Forelimb muscle (tissue), 1 donor: ENCODE data around the gene NFKB1. TPM values are rescaled to one million over a fixed set of nuclear protein-coding genes. Genes with fewer than 3 reads are reported as not detected.
"Not testable (repeated sequence)": the region's sequence is repeated elsewhere in the genome, so short reads cannot be mapped to it uniquely, and the experiment has no call there.

Source experiments
- DNase-seq: peaks from one replicate; pipeline ENCODE4 v3.0.0-alpha.2; 2013; ENCODE audit warnings: low read depth
- polyA plus RNA-seq: library from polyadenylated mRNA; unstranded; fragments of 120-200 nt; gene quantifications from one replicate; pipeline ENCODE4 v1.2.1, GENCODE V29; 2013; ENCODE audit not compliant: insufficient read length

The NFKB1 gene
- polyA plus RNA-seq, 1 donor, result 17.0 TPM

DNA sequence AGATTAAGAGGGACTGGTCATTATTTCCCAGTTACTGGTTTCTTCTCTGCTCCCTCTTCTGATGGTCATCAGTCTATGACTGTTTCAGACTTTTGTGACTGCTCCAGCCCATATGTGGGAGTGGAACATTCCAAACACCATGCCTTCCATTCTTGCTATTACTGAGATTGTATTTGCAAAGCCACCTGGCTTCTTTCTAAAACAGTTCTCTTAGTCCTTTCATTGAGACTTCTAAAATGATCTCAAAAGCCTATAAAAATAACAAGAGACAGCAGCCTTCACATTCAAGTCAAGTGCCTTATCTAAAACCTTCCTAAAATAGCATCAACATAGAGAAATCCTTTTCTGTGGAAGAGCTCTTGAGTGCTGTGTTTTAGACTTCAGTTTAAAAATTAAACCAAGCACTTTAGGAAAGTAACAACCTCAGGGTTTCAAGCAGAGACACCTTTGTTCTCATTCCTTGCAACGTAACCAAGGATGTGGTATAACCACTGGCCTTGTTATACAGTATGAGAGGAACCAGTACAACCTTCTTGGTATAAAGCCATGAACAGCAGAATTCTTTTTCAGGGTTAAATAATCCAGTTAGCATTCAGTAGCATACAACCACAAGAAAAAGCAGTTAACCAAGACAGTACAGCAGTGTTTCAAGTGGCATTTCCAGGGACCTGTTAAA lies 97.1 kb downstream of the NFKB1 start:
- no peak for DNase-seq

DNA sequence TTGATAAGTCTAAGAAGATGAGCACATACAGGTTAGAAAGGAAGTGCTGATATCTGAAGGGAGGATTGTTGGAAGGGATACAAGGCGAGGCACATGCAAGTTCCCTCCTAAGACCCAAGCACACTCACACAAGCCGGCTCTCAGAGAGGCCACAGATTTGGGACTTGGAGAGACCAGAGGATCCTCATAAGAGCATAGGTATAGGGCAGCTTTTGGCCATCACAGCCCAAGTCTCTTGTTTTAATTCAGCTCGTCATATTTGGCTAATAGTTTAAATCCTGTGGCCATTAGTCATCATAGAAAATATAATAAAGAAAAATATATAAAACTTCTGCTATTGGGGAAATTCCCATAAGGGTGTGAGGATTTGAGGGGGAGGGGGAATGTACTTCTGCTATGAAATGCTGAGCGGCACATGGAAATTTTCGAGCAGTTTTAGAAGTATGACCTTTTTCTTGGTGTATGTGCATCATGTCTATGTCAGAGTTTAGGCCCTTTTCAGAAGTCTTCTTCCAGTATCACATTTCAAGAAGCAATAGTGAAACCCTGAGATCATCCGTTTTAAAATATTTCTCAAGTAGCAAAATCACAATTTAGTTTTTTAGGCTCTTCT lies 97.7 kb downstream of the NFKB1 start:
- DNase-seq, result no peak

DNA sequence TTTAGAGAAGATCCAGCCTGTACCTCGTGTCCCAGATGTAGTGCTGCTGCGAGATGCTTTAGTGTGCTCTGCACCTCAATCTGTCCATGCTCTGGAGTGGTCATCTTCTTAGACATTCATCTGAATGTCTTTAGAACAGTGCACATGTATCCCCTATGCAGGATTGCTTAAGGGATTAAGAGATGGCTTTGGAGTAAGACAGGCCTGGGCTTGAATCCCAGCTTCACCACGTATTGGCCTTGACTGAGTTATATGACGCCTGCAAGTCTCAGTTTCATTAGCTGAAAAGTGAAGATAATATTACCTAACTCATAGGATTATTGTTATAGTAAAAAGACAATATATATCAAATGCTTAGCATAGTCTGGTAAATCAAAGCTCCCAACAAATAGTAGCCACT lies 98.3 kb downstream of the NFKB1 start:
- no peak for DNase-seq

DNA sequence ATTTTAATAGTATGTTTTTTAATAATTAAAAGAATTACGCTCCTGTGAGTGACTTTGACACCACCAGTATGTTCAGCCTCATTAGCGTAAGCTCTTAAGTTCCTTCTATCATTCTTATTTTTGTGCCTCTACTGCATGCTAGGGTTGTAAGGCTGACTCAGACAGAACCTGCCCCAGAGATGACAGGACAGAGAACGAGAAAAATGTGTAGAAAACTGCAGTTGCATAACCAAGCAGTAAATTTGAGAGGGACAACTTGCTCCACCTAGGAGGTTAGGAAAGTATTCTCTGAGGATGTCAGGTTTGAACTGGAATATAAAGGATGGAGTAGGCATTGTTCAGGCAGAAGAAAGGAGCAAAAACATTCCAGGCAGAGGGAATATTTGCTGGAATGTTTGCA lies 98.7 kb downstream of the NFKB1 start:
- no peak for DNase-seq

DNA sequence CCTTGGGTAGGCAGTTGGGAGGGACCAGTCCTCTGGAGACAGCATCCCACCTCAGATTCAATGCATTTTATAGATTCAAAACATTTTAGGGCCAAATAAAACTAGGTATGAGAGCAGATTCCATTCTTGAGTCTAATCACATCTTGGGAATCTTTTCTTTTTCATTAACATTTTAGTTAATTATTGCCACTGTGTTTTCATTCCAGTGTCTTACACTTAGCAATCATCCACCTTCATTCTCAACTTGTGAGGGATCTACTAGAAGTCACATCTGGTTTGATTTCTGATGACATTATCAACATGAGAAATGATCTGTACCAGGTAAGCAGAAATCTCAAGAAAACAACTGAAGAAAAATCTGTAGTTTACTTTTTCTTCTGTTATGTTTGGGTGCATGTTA lies 99.5 kb downstream of the NFKB1 start:
- DNase-seq, result no peak

DNA sequence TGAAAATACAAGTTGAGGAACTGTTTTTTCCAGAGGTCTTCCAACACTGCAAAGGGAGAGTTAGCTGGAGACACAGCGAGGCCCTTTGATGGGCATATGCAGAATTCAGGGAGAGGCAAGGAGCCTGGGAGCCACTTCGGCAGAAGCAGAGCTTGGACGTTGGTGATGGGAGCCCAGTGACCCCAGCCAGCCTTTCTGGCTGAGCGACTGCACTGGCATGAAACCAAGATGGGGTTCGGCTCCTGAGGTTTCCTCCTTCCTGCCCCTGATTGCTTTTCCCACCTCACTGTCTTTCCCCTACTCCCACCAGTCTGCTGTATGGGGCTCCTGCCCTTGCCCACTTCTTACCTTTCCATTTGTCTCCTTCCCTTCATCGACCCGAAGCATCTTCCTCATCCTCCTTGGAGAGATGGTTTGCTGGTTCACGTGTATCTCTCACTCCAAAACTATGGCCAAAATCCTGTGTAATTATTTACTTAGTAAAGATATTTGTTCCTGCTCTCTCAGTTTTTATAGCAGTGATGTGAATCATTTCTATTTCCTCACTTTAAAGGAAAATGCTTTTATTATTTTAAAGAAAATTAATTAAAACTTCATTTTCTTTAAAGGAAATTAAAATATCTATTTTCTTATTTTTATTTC lies 100.5 kb downstream of the NFKB1 start:
- DNase-seq, result no peak

DNA sequence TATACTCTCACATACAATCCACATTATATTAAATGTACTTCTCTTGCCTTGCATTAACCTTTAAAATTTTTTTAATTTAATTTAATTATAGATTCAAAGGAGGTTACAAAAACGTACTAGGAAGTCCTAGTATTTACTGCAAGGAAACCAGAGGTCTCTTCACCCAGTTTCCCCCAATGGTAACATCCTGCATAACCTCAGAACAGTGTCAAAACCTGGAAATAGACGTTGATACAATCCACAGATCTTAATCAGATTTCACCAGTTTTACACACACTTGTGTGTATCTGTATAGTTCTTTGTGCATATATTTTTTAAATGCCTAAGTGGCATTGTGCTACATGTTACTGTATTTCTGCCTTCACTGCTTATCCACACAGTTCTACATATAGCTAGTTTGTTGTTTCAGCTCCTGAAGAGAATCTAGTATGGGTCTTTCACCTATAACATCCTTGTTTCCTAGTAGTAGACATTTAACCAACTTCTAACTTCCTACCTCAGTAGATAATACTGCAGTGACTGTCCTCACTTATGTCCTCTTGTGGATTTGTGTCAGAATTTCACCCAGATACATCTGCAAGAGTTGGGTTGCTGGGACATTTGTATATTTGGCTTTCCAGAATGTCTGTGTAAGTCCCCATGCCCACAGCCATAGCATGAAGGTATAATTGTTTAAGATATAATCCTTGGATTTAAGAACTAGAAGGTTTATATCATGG lies 103.2 kb downstream of the NFKB1 start:
- no peak for DNase-seq

DNA sequence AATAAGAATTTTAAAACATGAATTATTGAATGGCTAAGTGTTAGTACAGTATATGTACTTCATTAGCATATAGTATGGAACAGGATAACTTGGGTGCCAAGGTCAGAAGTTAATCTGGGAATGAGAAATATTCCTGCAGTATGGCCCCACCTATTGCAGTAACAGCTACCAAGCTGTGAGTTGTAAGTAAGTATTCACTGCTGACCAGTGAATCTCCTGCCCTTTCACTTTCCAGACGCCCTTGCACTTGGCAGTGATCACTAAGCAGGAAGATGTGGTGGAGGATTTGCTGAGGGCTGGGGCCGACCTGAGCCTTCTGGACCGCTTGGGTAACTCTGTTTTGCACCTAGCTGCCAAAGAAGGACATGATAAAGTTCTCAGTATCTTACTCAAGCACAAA lies 105.1 kb downstream of the NFKB1 start:
- no peak for DNase-seq

DNA sequence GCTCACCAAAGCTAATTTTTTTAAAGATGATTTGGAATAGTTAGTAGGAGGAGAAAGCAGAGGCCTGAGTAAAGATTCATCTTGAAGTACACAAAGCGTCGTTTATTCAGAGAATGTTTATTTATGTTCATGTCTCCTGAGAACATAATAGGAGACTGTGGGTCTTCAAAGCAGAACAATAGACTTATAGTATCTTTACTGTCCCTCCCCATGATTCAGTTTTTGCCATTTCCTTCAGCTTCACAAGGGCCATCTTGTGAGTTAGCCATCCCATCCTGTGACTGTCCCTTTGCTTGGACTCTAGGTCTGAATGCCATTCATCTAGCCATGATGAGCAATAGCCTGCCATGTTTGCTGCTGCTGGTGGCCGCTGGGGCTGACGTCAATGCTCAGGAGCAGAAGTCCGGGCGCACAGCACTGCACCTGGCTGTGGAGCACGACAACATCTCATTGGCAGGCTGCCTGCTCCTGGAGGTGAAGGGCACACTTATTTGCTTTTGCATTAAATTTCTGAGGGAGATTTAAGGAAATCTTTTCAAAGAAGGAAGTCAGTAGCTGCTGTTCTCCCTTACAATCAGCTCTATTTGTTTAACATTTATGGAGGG lies 105.8 kb downstream of the NFKB1 start:
- DNase-seq, result no peak

DNA sequence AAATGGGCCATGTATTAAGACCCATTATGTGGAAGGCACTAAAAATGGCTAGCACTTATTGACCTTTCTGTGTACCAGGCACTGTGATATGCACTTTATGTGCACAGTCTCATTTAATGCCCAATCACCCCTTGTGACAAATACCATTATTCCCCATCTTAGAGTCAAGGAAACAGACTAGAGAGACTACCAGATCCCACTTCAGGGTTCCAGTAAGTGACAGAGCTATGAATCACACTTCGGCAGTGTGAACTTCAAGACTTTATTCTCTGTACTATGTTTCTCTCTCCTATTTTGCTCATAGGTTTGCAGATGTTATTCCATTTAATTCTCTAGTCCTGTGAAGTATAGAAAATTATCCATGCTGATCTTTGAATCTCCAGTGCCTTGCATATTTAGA lies 107.0 kb downstream of the NFKB1 start:
- DNase-seq, result no peak

DNA sequence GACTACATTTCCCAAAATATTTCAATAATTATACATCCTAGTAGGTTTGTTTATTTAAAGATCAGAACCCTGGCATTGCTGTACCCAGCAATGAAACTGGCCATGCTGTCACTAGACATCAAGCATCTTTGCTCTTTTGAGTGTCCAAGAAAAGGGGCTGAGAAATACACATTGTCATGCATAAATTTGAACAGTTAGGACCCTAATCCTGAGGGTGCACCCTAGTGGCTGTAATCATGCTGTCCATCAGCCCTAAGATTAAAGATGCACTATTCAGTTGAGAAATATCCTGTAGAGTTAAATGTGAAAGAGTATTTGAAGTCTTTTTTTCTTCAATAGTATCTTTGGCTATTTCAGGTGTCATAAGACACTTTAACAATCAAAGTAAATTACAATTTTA lies 108.8 kb downstream of the NFKB1 start:
- no peak for DNase-seq

DNA sequence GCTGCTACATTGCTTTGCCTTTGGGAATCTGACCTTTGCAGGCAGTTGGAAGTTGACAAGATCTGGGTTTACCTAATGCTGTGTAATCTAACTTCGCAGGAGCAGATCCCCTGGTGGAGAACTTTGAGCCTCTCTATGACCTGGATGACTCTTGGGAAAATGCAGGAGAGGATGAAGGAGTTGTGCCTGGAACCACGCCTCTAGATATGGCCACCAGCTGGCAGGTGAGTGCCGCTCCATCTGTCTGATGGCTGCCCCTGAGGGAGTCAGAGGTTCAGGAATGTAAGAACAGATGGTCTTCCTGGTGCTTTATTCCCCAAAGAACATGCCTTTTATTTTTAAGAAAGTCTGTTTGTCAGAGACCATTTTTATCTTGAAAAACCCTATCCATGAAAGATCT lies 109.3 kb downstream of the NFKB1 start:
- no peak for DNase-seq

DNA sequence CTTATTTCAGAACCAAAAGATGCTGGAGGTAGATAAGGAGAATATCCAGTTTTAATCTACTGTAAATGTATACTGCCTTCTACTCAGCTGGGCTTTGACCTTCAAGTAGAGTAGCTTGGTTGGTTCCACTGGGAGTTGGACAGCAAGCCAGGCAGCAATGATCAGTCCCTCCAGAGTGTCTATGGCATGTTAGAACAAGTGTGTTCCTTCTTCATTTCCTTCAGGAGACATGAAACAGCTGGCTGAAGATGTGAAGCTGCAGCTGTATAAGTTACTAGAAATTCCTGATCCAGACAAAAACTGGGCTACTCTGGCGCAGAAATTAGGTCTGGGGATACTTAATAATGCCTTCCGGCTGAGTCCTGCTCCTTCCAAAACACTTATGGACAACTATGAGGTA lies 111.1 kb downstream of the NFKB1 start:
- DNase-seq, result no peak

DNA sequence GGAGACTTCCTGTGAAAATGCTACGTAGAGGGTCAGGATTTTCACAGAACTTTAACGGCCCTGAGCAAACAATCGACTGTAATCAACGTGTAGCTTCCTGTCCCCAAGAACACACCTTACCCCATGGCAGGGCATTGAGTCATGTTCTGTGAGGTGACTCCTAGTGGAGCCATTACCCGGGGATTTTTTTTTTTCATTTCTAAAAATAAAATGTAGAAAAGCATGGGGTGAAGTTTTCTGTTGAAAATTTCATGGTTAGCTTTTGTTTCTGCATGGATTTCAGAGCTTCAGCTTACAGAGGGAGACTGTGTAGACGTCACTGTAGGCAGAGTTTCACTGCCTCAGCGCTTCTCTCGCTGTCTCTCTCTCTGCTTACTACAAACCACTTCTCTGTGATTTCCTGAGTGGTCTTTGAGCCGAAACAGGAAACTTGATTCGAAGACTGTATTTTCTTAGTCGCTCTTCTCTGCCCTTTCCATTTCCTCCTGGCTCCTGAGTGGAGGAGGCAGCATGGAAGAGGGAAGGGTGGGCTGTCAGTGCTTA lies 111.7 kb downstream of the NFKB1 start:
- peak; percentile 6 for DNase-seq

DNA sequence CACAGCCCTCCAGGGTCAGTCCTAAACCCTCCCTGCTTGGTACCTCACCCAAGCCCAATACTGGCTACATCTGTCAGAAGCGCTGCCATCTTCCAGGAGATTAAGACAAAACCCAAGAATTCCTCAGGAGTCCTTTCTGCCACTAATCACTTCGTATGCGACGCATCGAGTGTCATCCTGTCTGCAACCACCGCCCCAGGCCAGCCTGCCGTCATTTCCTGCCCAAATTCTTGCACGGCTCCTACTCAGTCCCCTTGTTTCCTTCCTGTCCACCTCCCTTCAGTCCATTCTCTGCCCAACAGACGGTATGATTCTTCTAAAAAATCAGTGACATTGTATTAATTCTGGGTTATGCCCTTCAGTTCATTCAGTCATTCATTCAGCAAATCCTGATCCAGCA lies 113.6 kb downstream of the NFKB1 start:
- no peak for DNase-seq

DNA sequence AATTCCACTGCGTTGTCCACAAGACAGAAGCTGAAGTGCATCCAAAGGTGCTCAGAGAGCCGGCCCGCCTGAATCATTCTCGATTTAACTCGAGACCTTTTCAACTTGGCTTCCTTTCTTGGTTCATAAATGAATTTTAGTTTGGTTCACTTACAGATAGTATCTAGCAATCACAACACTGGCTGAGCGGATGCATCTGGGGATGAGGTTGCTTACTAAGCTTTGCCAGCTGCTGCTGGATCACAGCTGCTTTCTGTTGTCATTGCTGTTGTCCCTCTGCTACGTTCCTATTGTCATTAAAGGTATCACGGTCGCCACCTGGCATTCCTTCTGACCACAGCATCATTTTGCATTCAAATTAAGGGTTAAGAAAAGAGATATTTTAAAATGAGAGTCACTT lies 115.5 kb downstream of the NFKB1 start:
- DNase-seq, result no peak

DNA sequence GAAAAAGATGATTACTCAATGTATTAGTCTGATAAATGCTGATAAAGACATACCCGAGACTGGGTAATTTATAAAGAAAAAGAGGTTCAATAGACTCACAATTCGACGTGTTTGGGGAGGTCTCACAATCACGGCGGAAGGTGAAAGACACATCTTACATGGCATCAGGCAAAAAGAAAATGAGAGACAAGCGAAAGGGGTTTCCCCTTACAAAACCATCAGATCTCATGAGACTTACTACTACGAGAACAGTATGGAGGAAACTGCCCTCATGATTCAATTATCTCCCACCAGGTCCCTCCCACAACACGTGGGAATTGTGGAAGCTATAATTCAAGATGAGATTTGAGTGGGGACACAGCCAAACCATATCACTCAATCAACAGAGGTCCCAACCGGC lies 117.9 kb downstream of the NFKB1 start:
- DNase-seq, result not testable (repeated sequence)

DNA sequence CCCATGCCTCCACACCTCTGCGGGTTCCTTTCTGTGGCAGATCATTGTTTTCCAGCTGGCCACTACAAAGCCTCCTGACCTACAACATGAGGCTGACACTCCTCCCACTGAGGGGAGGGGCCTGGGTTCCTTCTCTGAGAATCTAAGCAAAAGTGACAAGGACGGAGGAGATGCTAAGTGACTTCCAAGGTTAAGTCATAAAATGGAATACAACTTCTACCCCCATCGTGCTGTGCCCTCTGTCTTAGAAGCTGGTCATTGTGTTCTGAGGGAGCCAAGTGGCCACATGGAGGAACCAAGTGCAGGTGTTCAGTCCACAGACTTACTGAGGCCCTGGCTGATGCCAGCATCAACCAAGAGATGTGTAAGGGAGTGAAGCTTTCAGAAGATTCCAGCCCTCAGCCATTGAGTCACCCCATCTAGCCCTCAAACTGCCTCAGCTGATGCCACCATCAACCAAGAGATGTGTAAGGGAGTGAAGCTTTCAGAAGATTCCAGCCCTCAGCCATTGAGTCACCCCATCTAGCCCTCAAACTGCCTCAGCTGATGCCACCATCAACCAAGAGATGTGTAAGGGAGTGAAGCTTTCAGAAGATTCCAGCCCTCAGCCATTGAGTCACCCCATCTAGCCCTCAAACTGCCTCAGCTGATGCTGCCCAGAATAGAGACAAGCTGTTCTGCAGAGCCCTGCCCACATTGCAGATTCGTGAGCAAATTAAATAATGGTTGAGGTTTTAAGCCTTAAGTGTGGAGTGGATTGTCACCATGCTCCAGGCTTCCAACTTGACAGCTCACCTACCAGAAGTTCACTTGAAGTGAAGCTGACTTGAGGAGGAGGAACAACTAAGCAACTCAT lies 118.8 kb downstream of the NFKB1 start:
- not testable (repeated sequence) for DNase-seq

DNA sequence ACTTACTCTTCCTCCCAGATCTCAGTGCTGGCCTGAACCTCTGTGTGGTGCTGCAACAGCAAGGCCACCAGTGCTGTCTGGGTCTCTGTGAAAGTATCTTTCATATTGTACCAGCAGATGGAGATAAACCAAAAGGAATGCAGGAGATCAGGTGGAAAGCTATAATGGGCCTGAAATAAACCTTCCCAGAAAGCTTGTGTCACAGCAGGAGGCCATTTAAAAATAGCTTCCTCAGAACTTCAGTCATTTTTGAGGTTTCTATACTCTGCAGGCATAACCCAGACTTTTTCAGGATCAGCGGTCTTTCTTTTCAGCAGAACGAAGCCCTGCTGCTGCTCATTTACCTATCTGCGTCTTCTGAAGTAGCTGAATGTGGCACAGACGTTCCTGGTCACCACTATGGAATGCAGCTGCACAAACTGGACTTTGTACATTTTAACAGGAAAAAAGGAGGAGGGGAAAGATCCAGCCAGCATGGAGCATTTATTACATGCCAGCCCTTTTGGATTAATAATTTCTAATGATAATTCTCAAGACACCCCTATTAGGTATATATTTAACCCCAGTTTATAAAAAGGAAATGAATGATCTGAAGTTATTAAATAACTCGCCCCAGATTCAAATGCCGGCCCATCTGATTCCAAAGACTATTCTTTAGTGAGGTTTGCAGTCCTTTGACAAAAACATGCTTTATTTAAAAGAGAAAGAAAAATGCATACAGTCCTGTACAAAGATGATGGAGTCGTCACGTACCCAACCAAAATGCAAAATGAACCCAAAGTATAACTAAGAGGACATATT lies 119.7 kb downstream of the NFKB1 start:
- DNase-seq, result no peak

DNA sequence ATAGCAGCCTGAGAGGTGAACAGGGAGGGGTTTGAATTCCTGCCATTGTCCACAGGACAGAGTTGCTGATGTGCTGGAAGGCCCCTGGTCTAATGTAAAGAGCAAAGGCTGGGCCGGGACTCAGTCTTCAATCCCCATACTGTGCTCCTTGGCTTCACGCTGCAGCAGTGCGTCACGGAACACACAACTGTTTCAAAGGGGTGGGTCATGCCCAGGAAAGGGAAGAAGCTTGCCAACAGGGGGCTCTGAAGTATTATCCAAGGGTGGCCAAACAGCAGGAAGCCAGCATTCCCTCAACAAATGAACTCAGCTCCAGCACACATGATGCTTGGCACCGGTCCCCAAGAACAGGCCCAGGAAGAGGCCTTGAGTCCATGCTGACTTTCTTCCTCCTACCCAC lies 122.5 kb downstream of the NFKB1 start:
- no peak for DNase-seq
